SKM-1 treated with dmso at 0.1 percent for 144 hours (cell line): ENCODE data around the gene PKHD1.
"Not testable (repeated sequence)": the region's sequence is repeated elsewhere in the genome, so short reads cannot be mapped to it uniquely, and the experiment has no call there.

ENCODE experiments used
- DNase-seq: peaks from one replicate; lab custom pipeline; 2025; ENCODE audit not compliant: unreplicated experiment; lab: John Stamatoyannopoulos, UW

The PKHD1 gene

DNA sequence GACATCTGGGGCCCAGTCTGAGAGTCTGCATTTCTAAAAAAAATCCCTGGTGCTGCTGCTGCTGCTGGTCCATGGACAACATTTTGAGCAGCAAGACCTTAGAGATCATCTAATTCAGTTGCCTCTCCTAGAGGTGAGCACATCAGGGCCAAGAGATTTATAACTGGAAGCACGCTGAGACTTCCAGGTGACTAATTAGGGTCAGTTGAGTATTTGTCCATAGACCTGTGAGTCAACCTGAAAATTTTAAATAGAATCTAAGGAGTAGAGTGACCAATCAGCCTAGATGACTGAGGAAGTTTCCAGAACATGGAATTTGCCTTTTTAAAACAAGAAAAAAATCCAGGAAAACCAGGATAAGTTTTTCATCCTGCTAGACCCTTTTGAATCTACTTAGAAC, 221.4 kb downstream of the PKHD1 start:
- DNase-seq = no peak

DNA sequence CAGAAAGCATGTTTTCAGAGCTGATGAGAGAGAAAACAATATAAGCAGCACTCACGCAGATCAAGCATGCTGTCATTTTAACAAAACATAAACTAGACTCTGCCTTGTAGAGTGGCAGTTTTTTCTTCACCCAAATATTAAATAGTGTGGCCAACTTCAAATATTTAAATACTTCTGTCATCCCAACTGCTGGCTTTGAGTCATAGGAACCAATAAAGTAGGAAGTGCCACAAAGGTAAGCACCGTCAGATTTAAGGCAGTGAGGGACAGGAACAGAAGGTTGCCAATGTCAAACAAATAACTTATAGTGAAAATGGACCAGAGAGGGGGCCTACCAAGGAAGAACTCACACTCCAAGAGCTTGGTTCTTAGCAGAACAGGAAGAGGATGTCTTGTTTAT, 222.2 kb downstream of the PKHD1 start:
- no peak for DNase-seq

DNA sequence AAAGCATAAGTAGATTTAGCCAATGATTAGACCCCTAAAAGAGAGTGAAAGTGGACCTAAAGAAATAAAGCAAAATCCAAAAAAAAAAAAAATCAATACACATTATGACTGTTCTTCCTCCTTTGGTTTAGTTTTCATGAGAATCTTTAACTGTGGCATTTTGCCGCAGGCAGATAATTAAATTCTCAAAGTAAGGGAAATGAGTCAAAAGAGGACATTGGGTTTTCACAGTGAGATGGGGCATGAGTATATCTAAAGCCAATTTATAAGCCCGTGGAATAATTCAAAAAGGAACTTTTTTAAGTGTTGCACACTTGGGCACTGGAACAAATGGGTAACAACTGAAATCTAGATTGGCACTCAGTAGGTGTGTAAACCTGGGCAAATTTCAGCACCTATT, 230.3 kb downstream of the PKHD1 start:
- no peak for DNase-seq

DNA sequence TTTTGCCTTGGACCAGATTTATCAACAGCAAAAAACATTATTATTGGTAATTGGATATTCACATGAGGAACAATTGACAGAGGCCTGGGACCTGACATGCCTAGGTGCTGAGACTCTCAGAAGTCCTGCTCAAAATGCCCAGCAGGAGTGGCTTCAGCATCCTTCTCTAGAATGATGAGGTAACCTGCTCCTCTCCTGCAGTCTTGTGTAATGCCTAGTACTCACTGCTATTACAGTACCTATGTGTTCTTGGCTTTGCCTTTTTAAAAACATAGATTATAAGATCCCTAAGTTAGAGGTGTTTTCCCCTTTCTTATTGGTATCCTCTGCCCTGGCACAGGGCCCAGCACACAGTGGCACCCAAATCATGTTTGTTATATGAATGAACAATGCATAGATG, 230.9 kb downstream of the PKHD1 start:
- DNase-seq = no peak

DNA sequence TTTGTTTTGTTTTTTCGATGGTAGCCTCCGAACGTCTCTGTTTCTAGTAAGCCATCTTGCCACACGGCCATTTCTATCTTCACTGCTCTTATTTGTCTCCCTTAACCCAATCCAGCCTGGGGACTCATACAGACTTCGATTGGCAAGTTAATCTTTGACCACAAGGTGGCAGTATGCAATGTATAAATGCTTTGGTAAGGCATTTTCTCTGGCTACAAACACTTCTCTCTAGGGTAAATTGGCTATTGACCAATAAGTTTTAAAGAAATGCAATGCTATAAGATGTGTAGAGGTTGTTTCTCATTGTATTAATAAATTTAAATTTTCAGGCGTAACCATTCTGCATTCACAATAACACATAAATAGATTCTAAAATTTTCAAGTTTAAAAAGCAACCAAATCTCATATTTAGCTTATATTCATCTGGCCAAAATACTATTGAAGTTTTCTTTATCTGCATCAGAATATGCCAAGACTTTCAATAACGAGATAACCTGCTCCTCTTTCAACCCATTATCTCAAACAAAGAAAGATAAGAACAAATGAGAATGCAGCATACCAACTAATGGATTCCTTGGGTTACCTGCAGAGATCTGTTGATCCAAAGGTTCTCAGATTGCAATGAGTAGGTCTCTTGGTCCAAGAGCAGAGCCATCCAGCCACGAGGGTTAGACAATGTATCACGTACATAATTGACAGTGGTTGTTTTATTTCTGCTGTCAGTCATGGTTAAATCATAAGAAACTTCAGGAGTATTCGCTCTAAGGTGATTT, 231.9 kb downstream of the PKHD1 start:
- peak; percentile 59 for DNase-seq

DNA sequence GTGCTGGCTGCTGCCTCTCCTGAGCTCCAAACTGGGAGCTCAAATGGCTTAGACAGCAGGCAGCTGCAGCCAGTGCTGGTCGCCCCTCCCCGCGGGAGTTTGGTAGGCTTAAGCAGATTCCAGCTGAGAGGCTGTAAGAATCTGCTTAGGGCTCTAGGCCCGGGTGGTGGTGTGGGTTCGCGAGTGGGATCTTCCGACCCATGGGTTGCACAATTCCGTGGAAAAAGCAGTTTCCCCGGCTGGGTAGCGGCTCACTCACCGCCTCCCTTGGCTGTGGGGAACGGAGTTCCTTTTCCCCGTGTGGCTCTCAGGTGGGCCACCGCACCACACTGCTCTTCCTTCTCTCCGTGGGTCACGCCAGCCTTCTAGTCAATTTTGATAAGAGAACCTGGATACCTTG, 232.5 kb downstream of the PKHD1 start:
- DNase-seq = no peak

DNA sequence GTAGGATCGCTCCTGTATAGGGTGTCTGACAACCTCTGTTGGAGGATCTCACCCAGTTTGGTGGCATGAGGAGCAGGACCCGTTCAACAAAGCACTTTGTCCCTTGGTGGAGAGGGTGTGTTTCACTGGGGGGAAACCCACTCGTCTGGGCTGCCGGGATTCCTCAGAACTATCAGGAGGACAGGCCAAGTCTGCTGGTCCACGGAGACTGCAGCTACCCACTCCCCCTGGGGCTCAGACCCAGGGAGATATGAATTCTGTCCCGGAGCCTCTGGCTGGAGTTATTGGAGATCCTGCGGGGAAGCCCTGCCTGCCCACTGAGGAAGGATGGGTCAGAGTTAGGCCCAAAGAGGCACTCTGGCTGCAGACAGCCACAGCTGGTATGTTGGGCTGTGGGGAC, 233.1 kb downstream of the PKHD1 start:
- no peak for DNase-seq

DNA sequence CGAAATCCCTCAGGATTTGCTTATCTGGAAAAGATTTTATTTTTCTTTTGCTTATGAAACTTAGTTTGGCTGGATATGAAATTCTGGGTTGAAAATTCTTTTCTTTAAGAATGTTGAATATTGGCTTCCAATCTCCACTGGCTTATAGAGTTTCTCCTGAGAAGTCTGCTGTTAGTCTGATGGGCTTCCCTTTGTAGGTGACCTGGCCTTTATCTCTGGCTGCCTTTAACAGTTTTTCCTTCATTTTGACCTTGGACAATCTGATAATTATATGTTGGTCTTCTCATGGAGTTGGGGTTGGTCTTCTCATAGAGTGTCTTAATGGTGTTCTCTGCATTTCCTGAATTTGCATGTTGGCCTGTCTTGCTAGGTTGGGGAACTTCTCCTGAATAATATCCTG, 234.3 kb downstream of the PKHD1 start:
- not testable (repeated sequence) for DNase-seq

DNA sequence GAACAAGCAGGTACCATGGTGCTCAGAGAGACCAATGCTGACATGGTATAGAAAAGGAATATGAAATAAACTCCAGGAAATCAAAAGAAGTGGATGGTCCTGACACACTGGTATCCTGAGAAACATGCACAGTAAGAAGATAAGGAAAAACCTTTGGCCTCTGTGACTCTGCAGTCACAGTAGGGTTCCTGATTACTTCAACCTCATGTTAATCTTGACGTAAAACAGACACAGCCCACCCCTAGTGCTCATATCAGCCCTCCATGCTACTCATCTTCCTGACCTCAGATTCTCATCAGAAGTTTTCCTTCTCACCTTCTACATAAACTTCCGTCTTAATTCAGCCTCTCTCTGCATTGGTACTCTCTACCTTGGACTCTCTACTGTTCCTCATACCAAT, 240.9 kb downstream of the PKHD1 start:
- DNase-seq = no peak

DNA sequence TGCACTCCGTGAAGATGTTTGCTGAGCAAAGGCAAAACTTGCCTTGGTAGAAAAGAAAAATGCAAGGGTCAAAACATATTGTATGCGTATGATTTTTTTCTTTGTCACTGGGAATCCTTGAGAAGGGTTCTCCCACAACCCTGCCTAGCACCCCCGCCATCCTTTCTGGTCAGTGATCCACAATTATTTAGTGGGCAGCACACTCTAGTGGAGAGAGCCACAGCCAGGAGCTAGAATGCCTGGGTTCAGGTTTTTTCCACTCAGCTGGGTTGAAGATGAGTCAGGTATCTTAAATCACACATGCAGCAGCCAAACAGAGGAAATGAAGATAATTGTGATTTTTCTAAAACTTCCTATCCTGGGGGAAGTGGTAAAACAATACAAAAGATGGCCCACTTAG, 243.1 kb downstream of the PKHD1 start:
- DNase-seq = no peak

DNA sequence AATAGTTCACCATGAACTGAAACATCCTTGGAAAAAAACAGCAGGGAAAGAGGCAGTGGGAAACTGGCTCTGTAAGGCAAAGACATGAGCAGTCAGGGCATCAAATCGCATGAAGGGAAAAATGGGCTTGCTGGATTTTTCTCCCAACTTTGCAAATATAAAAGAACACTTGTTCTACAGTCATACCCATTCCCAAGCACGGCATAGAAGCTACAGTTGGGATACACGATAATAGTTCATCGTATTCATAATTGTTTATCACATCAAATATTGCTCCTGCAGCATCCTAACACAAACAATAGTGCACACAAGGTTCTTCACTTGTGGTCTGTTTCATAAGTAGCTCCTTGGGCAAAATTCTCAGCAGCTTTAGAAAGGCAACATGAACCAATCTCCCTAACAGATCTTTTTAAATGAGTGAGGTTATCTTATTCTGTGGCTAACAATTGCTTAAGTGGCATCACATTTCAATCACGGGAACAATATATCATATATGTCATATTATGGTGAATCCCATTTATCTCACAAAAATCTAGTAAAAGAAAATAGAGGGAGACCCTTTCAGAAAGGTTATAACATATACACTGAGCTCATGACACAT, 243.9 kb downstream of the PKHD1 start:
- DNase-seq = no peak

DNA sequence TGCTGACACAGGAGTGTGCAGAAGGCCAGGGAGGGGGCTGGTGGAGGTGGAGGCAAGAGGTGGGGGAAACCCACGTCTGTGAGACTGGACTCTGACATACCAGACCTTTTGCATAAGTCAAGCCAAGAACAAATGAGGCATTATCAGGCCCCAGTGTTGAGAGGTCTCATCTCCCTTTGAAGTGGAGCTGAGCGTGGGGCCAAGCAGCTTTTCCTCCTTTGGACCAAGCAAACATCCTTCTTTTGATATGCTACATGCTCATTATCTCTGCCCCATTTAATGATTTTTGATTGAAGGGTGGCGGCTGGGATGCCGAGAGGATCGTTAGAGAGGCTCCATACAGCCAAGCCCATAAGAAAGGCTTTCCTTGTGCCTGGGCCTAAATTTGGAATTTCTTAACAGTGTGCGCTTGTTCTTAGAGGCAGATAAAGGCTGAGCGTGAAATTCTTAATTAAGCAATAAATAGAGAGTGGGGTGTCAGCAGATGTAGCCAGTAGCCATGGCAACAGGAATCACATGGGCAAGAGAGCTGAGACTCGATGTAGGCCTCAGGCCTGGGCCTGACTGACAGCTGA, 244.5 kb downstream of the PKHD1 start:
- DNase-seq = no peak

DNA sequence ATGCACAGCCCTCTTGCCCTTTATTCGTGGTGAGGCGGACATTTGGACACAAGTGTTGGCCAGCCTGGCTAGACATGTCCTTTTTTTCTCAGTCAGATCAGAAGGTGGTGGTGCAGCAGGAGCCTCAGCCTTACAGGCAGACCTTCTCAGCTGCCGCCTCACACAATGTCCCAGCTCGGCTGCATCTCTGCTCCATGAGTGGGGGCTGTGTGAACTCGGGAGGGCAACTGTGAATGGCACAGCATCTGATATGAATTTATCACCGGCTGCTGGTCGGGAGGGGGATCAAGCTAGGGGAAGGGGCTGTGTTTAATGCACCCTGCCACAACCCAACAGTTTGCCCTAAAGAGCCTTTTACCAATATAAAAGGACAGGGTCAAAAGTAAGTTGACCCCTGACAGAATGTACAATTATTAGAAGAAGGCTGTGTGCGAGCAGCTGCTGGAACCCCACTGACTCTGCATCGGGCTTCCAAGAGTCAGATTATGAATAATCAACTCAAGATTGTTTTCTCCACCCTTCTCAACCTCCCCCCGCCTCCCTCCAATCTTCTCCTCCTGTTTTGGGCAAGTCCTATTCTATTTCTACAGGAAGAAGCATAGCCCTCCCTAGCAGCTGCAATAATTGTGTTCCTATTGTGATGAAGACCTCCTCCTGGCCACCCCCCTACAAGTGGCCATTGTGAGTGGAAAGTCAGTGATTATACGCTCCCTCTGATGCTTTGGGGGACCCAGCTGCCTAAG, 245.2 kb downstream of the PKHD1 start:
- no peak for DNase-seq

DNA sequence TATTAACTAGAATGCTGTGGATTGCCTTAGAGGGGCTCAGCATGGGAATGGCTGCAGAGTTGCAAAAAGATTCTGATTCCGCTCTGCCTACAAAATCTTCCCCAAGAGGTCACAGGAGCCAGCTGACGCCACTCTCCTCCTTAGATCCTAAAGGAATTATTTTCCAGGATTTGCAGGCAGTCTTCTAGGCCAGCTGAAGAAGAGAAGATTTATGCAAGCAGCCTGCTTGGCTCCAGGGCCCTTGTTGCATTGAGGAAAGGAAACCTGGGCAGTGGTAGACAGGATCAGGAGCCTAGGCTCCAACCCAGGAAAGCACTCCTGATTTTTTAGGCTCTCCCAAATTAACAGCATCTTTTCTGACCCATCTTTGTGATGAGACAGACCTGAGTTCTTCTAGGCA, 245.8 kb downstream of the PKHD1 start:
- no peak for DNase-seq

DNA sequence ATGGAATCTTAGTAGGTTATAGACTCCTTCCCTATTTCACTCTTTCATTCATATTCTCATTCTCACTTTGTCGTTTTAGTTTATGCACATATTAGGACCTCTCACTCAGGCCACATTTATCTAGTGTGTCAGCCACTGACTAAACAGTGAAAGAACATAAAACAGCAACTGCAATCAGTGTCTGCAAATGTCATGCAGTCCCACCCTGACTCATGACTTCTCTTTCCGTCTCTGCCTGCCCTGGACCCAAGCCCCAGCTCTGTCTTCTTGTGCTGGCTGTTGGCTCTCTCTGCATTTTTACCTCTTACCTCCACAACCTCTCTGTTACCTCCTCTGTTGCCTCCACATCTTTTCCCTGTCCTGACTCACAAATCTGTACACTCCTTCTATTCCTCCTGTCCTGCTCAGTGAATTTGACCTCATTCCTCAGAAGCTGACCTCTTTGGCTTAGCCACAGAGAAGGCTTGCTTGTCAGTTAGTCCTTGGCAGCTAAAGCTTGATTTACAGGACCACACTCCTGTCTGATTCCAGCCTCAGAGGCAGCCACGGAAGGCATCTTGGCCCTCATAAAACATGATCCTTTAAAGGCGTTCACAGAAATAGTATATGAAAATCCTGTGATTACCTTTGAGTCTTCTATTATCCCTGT, 247.6 kb downstream of the PKHD1 start:
- no peak for DNase-seq

DNA sequence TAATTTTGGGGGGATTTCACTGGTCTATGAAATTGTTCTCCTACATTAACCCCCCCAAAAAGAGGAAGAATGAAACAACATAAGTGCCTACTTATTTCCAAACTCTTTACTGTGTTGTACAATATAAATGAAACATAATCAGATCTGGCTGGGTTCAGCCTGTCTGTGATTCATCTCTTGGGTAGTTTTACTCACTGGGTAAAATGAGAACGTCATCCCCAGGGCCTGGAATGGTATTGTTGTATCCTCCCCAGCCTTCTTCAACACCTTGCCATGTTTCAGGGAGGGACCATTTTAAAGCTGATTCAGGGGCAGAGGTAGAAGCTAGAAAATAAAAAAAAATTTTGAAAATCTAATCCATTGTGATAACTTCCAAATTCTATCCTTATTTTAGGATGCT, 256.7 kb downstream of the PKHD1 start:
- DNase-seq = no peak

DNA sequence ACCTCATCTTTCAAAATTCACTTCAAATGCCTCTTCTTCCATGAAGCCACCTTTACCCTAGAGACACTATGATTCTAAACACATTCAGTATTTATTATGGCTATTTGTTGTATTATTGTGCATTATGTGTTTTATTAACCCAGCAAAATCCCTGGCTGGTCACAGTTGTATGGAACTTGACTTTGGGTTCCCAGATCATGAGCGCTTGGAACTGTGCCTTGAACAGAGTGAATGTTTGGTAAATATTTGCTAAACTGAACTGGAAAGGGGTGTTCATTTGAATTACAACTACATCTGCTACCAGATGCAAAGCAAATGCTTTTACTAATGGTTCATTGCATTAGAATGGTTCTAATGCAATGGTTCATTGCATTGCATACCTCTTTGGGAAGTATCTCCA, 259.8 kb downstream of the PKHD1 start:
- no peak for DNase-seq

DNA sequence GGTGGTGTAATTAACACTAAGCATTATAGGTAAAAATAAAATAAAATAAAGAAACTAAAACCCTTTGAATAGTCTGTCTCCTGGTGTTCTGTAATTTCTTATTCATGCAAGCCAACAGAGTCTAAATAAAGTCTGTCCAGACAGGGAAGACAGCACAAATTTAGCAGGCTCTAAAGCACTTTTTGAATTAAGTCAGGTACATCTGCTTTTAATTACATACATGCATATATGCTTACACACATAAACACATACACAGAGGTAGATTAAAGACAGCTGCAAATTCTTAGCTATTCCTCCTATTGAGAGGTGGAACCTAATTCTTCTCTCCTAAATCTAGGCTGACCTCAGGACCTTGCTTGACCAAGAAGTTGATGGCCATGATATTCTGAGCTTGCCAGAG, 262.5 kb downstream of the PKHD1 start:
- no peak for DNase-seq

DNA sequence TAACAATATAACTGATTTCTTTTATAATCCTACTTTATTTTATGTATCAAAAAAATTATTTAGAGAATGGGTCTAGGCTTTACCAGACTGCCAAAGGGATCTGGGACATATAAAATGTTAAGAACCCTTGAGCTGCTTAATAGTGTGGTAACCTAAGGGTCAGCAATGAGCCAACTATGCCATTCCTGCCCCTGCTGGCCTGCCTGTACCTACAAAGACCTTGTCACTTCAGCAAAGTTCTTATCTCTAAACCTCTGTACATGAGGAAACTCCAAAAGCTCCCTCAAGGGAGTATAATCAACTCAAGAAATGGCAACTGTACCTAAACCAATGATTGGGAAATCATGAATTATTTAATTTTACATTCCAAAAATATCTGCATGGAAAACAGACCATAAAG, 266.9 kb downstream of the PKHD1 start:
- no peak for DNase-seq

DNA sequence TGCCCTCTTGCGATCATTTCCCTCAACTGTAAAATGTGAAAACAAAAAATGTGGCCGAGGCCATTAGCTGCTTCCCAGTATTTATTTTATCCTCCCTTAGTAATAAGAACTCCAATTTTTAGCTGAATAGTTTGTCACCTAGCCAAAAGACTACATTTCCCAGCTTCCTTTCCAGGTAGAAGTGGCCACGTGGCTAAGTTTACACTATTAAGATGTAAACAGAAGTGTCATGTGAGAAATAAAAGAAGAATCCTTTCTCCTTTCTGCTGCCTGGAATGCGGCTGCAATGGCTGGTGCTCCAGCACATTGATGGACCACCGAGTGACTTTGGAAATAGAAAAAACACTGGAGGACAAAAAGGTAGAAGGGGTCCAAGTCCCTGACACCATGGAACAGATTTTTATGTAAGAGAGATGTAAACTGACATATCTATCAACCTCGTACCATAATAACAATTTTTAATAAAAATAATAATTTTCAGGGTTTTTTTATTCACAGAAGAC, 268.8 kb downstream of the PKHD1 start:
- DNase-seq = no peak

DNA sequence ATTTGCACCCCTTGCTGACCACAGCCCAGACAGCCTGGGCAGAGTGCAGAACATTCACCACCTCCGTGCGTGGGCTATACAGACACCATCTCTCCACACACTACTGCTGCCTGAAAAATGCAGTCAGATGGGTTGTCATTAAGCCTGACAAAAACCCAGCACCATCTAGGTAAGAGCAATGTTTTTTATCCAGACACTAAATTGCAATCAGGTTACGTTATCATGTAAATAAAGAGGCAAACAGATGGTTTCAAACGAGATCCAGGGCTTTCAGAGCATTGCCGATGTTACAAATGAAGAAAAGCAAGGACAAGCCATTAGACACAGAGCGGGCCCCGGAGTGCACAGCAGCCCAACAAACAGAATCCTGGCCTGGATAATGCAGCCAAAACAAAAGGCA, 269.6 kb downstream of the PKHD1 start:
- no peak for DNase-seq
